ENCODE measurements around the gene SLC19A1.
"Not testable (repeated sequence)": the region's sequence is repeated elsewhere in the genome, so short reads cannot be mapped to it uniquely, and the experiment has no call there.

SLC19A1 gene

GRCh38 chr21:45507523-45507875, 34.7 kb downstream of the SLC19A1 start:
- Mint-ChIP-seq H3K4me3 (no peak overlapping the region), H3K36me3 (ENCODE audit: low read depth) (no peaks in the 10 kb centered on the region), H3K27me3 (no peaks in the 10 kb centered on the region), H3K9me3 (no peaks in the 10 kb centered on the region), H3K27ac (no peak overlapping the region), H3K4me1 (no peaks in the 10 kb centered on the region)
- DNase-seq (no peak), ATAC-seq (no peak)

- Mint-ChIP-seq H3K27me3 (no peaks in the 10 kb centered on the region), H3K27ac (no peak overlapping the region), H3K9me3 (no peaks in the 10 kb centered on the region), H3K4me1 (no peaks in the 10 kb centered on the region), H3K36me3 (ENCODE audit: low read depth) (no peaks in the 10 kb centered on the region), H3K4me3 (no peak overlapping the region)
- no peak for DNase-seq
- no peak for ATAC-seq
Measured at GRCh38 chr21:45506836-45507522, 35.3 kb downstream of the SLC19A1 start.

- Mint-ChIP-seq H3K4me3 (no peak overlapping the region), H3K4me1 (no peaks in the 10 kb centered on the region), H3K27me3 (no peaks in the 10 kb centered on the region), H3K9me3 (no peaks in the 10 kb centered on the region), H3K27ac (no peak overlapping the region), H3K36me3 (ENCODE audit: low read depth) (no peaks in the 10 kb centered on the region)
- ATAC-seq (peak; percentile 3), DNase-seq (no peak)
Measured at GRCh38 chr21:45506241-45506817, 35.9 kb downstream of the SLC19A1 start.

GRCh38 chr21:45505416-45506021, 36.7 kb downstream of the SLC19A1 start:
- ATAC-seq: no peak
- H3K4me3 Mint-ChIP-seq: no peak overlapping the region
- no peak for DNase-seq
- no peaks in the 10 kb centered on the region for H3K4me1 Mint-ChIP-seq
- no peaks in the 10 kb centered on the region for H3K36me3 Mint-ChIP-seq (ENCODE audit: low read depth)
- H3K27ac Mint-ChIP-seq: no peak overlapping the region
- no peaks in the 10 kb centered on the region for H3K9me3 Mint-ChIP-seq
- no peaks in the 10 kb centered on the region for H3K27me3 Mint-ChIP-seq

- Mint-ChIP-seq H3K27me3 (no peaks in the 10 kb centered on the region), H3K27ac (no peak overlapping the region), H3K9me3 (no peaks in the 10 kb centered on the region), H3K4me1 (peaks cover 1% of the 10 kb centered on the region), H3K36me3 (ENCODE audit: low read depth) (no peaks in the 10 kb centered on the region), H3K4me3 (no peak overlapping the region)
- ATAC-seq: no peak
- DNase-seq: no peak
Measured at GRCh38 chr21:45504516-45505415, 37.5 kb downstream of the SLC19A1 start.

- Mint-ChIP-seq H3K9me3 (no peaks in the 10 kb centered on the region), H3K4me1 (peaks cover 2% of the 10 kb centered on the region)
- ATAC-seq: no peak
Measured at GRCh38 chr21:45504021-45504515, 38.2 kb downstream of the SLC19A1 start.

GRCh38 chr21:45503226-45503625, 39.0 kb downstream of the SLC19A1 start:
- not testable (repeated sequence) for H3K4me1 Mint-ChIP-seq; H3K27me3 Mint-ChIP-seq; H3K27ac Mint-ChIP-seq; H3K9me3 Mint-ChIP-seq; ATAC-seq; H3K4me3 Mint-ChIP-seq; H3K36me3 Mint-ChIP-seq (ENCODE audit: low read depth); DNase-seq

More at GRCh38 chr21:45504021-45504515, 38.2 kb downstream of the SLC19A1 start:
- H3K36me3 Mint-ChIP-seq (ENCODE audit: low read depth): peaks cover 3% of the 10 kb centered on the region
- H3K27ac Mint-ChIP-seq: no peak overlapping the region
- H3K27me3 Mint-ChIP-seq: no peaks in the 10 kb centered on the region
- H3K4me3 Mint-ChIP-seq: no peak overlapping the region
- no peak for DNase-seq

- H3K4me3 Mint-ChIP-seq: no peak overlapping the region
- peaks cover 3% of the 10 kb centered on the region for H3K36me3 Mint-ChIP-seq (ENCODE audit: low read depth)
- H3K9me3 Mint-ChIP-seq: no peaks in the 10 kb centered on the region
- ATAC-seq: no peak
- H3K27me3 Mint-ChIP-seq: no peaks in the 10 kb centered on the region
- H3K27ac Mint-ChIP-seq: no peak overlapping the region
- H3K4me1 Mint-ChIP-seq: peaks cover 2% of the 10 kb centered on the region
- DNase-seq: no peak
Measured at GRCh38 chr21:45502600-45502999, 39.6 kb downstream of the SLC19A1 start.

GRCh38 chr21:45502006-45502345, 40.3 kb downstream of the SLC19A1 start:
- no peak for ATAC-seq
- Mint-ChIP-seq H3K9me3 (no peaks in the 10 kb centered on the region), H3K27ac (no peak overlapping the region), H3K4me1 (peaks cover 2% of the 10 kb centered on the region), H3K4me3 (no peak overlapping the region), H3K36me3 (ENCODE audit: low read depth) (peaks cover 3% of the 10 kb centered on the region), H3K27me3 (no peaks in the 10 kb centered on the region)
- DNase-seq: no peak

GRCh38 chr21:45501081-45502005, 40.9 kb downstream of the SLC19A1 start:
- not testable (repeated sequence) for DNase-seq; H3K9me3 Mint-ChIP-seq; H3K36me3 Mint-ChIP-seq (ENCODE audit: low read depth); ATAC-seq; H3K27me3 Mint-ChIP-seq; H3K4me3 Mint-ChIP-seq; H3K4me1 Mint-ChIP-seq; H3K27ac Mint-ChIP-seq

- DNase-seq (no peak), ATAC-seq (no peak)
- Mint-ChIP-seq H3K4me3 (no peak overlapping the region), H3K9me3 (no peaks in the 10 kb centered on the region), H3K27me3 (no peaks in the 10 kb centered on the region), H3K27ac (no peak overlapping the region), H3K36me3 (ENCODE audit: low read depth) (peaks cover 3% of the 10 kb centered on the region), H3K4me1 (peaks cover 2% of the 10 kb centered on the region)
Measured at GRCh38 chr21:45499970-45500577, 42.2 kb downstream of the SLC19A1 start.

- H3K27me3 Mint-ChIP-seq: no peaks in the 10 kb centered on the region
- ATAC-seq (no peak), DNase-seq (no peak)
- peaks cover 2% of the 10 kb centered on the region for H3K4me1 Mint-ChIP-seq
- H3K4me3 Mint-ChIP-seq: no peak overlapping the region
- no peaks in the 10 kb centered on the region for H3K9me3 Mint-ChIP-seq
- H3K27ac Mint-ChIP-seq: no peak overlapping the region
- peaks cover 3% of the 10 kb centered on the region for H3K36me3 Mint-ChIP-seq (ENCODE audit: low read depth)
Measured at GRCh38 chr21:45499201-45499750, 43.0 kb downstream of the SLC19A1 start.

GRCh38 chr21:45498646-45499000, 43.6 kb downstream of the SLC19A1 start:
- no peak overlapping the region for H3K27ac Mint-ChIP-seq
- no peak overlapping the region for H3K4me3 Mint-ChIP-seq
- peaks cover 3% of the 10 kb centered on the region for H3K36me3 Mint-ChIP-seq (ENCODE audit: low read depth)
- H3K9me3 Mint-ChIP-seq: no peaks in the 10 kb centered on the region
- H3K4me1 Mint-ChIP-seq: peaks cover 2% of the 10 kb centered on the region
- H3K27me3 Mint-ChIP-seq: no peaks in the 10 kb centered on the region
- ATAC-seq (no peak), DNase-seq (no peak)

Data from activated naive CD8-positive, alpha-beta T cell treated with anti-CD3 and anti-CD28 coated beads, Interleukin-2, amount 50 U/mL, for 24 hours (primary cell).